Measurements from ENCODE around the gene BCL11A. TPM values are rescaled to one million over a fixed set of nuclear protein-coding genes. Genes with fewer than 3 reads are reported as not detected.

The BCL11A gene
- total and polyA plus RNA-seq, 10 donors, result 41.1 to 121 (median 84.0) TPM

GRCh38 chr2:60472663-60473289, 80.7 kb downstream of the BCL11A start:
- intact Hi-C loops (cut with DNase I; ENCODE audit: low total_unique reads), result no loop called here
- WGBS, 5 donors, result 81 to 92% (median 88%) methylated on average over 5 of the region's 5 CpGs
- Histone ChIP-seq H3K27me3 (replicated peaks in 1 of 7) (no peaks in the 10 kb centered on the region), H3K4me3 (no peak overlapping the region), H3K27ac (peak overlapping the region in 2 of 8 donors; percentile 37 to 61), H3K4me1 (peaks cover 0 to 85% (median 14%) of the 10 kb centered on the region in 6 donors), H3K36me3 (peaks cover 0 to 7% (median 0%) of the 10 kb centered on the region in 6 donors), H3K9me3 (no peaks in the 10 kb centered on the region)
- no peak for DNase-seq
- TF ChIP-seq POLR2A (IDR thresholded peaks at IDR 0.05) (no peak), POLR2AphosphoS5 (IDR thresholded peaks at IDR 0.05) (no peak), CTCF (IDR thresholded peaks at IDR 0.05 in 8 of 11, conservative IDR thresholded peaks at IDR 0.05 in 3 of 11) (no peak)

- intact Hi-C loops (cut with DNase I; ENCODE audit: low total_unique reads), result no loop called here
- no peak for DNase-seq
- H3K27me3 ChIP-seq (replicated peaks in 1 of 7), result no peaks in the 10 kb centered on the region
- peak overlapping the region in 4 of 8 donors; percentile 37 to 61 (median 42) for H3K27ac ChIP-seq
- H3K4me3 ChIP-seq, result no peak overlapping the region
- H3K36me3 ChIP-seq, result peaks cover 0 to 7% (median 0%) of the 10 kb centered on the region in 6 donors
- WGBS, 5 donors, result 54 to 77% (median 70%) methylated on average over 5 of the region's 5 CpGs
- H3K4me1 ChIP-seq, result peaks cover 0 to 79% (median 14%) of the 10 kb centered on the region in 6 donors
- H3K9me3 ChIP-seq, result no peaks in the 10 kb centered on the region
- TF ChIP-seq POLR2AphosphoS5 (IDR thresholded peaks at IDR 0.05) (peak in 1 of 3 donors; percentile 10), CTCF (IDR thresholded peaks at IDR 0.05 in 8 of 11, conservative IDR thresholded peaks at IDR 0.05 in 3 of 11) (no peak)
Measured at GRCh38 chr2:60472041-60472440, 81.4 kb downstream of the BCL11A start.

- no peak for DNase-seq
- no peak for TF ChIP-seq CTCF (IDR thresholded peaks at IDR 0.05 in 8 of 11, conservative IDR thresholded peaks at IDR 0.05 in 3 of 11)
- TF ChIP-seq POLR2AphosphoS5 (IDR thresholded peaks at IDR 0.05), result no peak
- no peak for TF ChIP-seq POLR2A (IDR thresholded peaks at IDR 0.05)
- Histone ChIP-seq H3K36me3 (peaks cover 0 to 10% (median 0%) of the 10 kb centered on the region in 6 donors), H3K27ac (peak overlapping the region in 2 of 8 donors; percentile 10 to 61), H3K9me3 (no peaks in the 10 kb centered on the region), H3K27me3 (replicated peaks in 1 of 7) (no peaks in the 10 kb centered on the region), H3K4me1 (peaks cover 0 to 66% (median 10%) of the 10 kb centered on the region in 6 donors), H3K4me3 (no peak overlapping the region)
- intact Hi-C loops (cut with DNase I; ENCODE audit: low total_unique reads), result no loop called here
- 70 to 91% (median 88%) methylated on average over 5 of the region's 5 CpGs for WGBS, 5 donors
Measured at GRCh38 chr2:60470340-60470739, 83.1 kb downstream of the BCL11A start.

- intact Hi-C loops (cut with DNase I; ENCODE audit: low total_unique reads), result no loop called here
- no peak for TF ChIP-seq POLR2AphosphoS5 (IDR thresholded peaks at IDR 0.05)
- TF ChIP-seq POLR2A (IDR thresholded peaks at IDR 0.05), result no peak
- no peak for TF ChIP-seq CTCF (IDR thresholded peaks at IDR 0.05 in 8 of 11, conservative IDR thresholded peaks at IDR 0.05 in 3 of 11)
- WGBS, 5 donors, result 72 to 87% (median 83%) methylated on average over 6 of the region's 6 CpGs
- Histone ChIP-seq H3K4me1 (peaks cover 0 to 62% (median 10%) of the 10 kb centered on the region in 6 donors), H3K9me3 (no peaks in the 10 kb centered on the region), H3K4me3 (no peak overlapping the region), H3K27me3 (replicated peaks in 1 of 7) (no peaks in the 10 kb centered on the region), H3K36me3 (peaks cover 0 to 10% (median 0%) of the 10 kb centered on the region in 6 donors), H3K27ac (peak overlapping the region in 3 of 8 donors; percentile 0 to 61 (median 10))
- no peak for DNase-seq
Measured at GRCh38 chr2:60469536-60470317, 83.7 kb downstream of the BCL11A start.
